NCI-H446 treated with DMSO at 0.1 percent for 48 hours (cell line): ENCODE data around the gene SORCS2.

Experiments
- DNase-seq: peaks from one replicate; lab custom pipeline; 2025; lab: John Stamatoyannopoulos, UW

The SORCS2 gene

GRCh38 chr4:7338876-7339623, 146.7 kb downstream of the SORCS2 start:
- DNase-seq: no peak

GRCh38 chr4:7339751-7340552, 147.6 kb downstream of the SORCS2 start:
- no peak for DNase-seq

- DNase-seq: no peak
Measured at GRCh38 chr4:7340553-7341433, 148.5 kb downstream of the SORCS2 start.

GRCh38 chr4:7341491-7342222, 149.3 kb downstream of the SORCS2 start:
- DNase-seq: no peak

GRCh38 chr4:7342223-7343080, 150.1 kb downstream of the SORCS2 start:
- DNase-seq: no peak

- DNase-seq: no peak
Measured at GRCh38 chr4:7343081-7343655, 150.8 kb downstream of the SORCS2 start.

GRCh38 chr4:7343950-7344349, 151.6 kb downstream of the SORCS2 start:
- no peak for DNase-seq

- DNase-seq: no peak
Measured at GRCh38 chr4:7344636-7345155, 152.4 kb downstream of the SORCS2 start.

- DNase-seq: no peak
Measured at GRCh38 chr4:7347981-7348380, 155.6 kb downstream of the SORCS2 start.

GRCh38 chr4:7348946-7349900, 156.9 kb downstream of the SORCS2 start:
- DNase-seq: no peak

- no peak for DNase-seq
Measured at GRCh38 chr4:7350396-7350795, 158.1 kb downstream of the SORCS2 start.

- no peak for DNase-seq
Measured at GRCh38 chr4:7351014-7351413, 158.7 kb downstream of the SORCS2 start.

GRCh38 chr4:7352486-7352885, 160.1 kb downstream of the SORCS2 start:
- no peak for DNase-seq

GRCh38 chr4:7353046-7353790, 160.9 kb downstream of the SORCS2 start:
- no peak for DNase-seq

GRCh38 chr4:7353846-7354610, 161.7 kb downstream of the SORCS2 start:
- DNase-seq: no peak

- no peak for DNase-seq
Measured at GRCh38 chr4:7354927-7355326, 162.6 kb downstream of the SORCS2 start.

- DNase-seq: no peak
Measured at GRCh38 chr4:7355795-7356194, 163.5 kb downstream of the SORCS2 start.
